ENCODE results near the gene MSH4. TPM values are rescaled to one million over a fixed set of nuclear protein-coding genes. Genes with fewer than 3 reads are reported as not detected.
"Not testable (repeated sequence)": the region's sequence is repeated elsewhere in the genome, so short reads cannot be mapped to it uniquely, and the experiment has no call there.

Gene MSH4
- total and polyA plus RNA-seq, 4 donors: 0.44 to 0.79 (median 0.57) TPM

DNA sequence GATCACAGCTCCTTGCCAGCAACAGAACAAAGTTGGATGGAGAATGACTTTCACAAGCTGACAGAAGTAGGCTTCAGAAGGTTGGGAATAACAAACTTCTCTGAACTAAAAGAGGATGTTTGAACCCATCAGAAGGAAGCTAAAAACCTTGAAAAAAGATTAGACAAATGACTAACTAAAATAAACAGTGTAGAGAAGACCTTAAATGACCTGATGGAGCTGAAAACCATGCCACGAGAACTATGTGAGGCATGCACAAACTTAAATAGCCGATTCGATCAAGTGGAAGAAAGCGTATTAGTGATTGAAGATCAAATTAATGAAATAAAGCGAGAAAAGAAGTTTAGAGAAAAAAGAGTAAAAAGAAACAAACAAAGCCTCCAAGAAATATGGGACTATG, 18.0 kb upstream of the MSH4 start:
- H3K36me3 ChIP-seq (ENCODE audit: control insufficient read depth, insufficient read depth, low read length); H3K4me1 ChIP-seq (ENCODE audit: control insufficient read depth, insufficient read depth, low read length); H3K27ac ChIP-seq (ENCODE audit: low read depth, low read length); H3K4me3 ChIP-seq (ENCODE audit: low read depth, low read length); H3K27me3 ChIP-seq (ENCODE audit: control insufficient read depth, insufficient read depth, low read length); DNase-seq (ENCODE audit: low read depth in 4 of 6, low spot score in 6 of 6); H3K9me3 ChIP-seq (ENCODE audit: control insufficient read depth, insufficient read depth, low read length): not testable (repeated sequence)
- no CpG with 5 or more reads among the region's 5 CpGs for WGBS (ENCODE audit: insufficient coverage)

DNA sequence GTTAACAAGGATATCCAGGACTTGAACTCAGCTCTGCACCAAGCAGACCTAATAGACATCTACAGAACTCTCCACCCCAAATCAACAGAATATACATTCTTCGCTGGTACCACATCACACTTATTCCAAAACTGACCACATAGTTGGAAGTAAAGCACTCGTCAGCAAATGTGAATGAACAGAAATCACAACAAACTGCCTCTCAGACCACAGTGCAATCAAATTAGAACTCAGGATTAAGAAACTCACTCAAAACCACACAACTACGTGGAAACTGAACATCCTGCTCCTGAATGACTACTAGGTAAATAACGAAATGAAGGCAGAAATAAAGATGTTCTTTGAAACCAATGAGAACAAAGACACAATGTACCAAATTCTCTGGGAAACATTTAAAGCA, 16.5 kb upstream of the MSH4 start:
- not testable (repeated sequence) for H3K9me3 ChIP-seq (ENCODE audit: control insufficient read depth, insufficient read depth, low read length); DNase-seq (ENCODE audit: low read depth in 4 of 6, low spot score in 6 of 6); H3K4me3 ChIP-seq (ENCODE audit: low read depth, low read length); H3K27ac ChIP-seq (ENCODE audit: low read depth, low read length); H3K27me3 ChIP-seq (ENCODE audit: control insufficient read depth, insufficient read depth, low read length); H3K36me3 ChIP-seq (ENCODE audit: control insufficient read depth, insufficient read depth, low read length); H3K4me1 ChIP-seq (ENCODE audit: control insufficient read depth, insufficient read depth, low read length)
- 100% methylated on average over 2 of the region's 4 CpGs for WGBS (ENCODE audit: insufficient coverage)

- not testable (repeated sequence) for H3K27me3 ChIP-seq (ENCODE audit: control insufficient read depth, insufficient read depth, low read length); H3K36me3 ChIP-seq (ENCODE audit: control insufficient read depth, insufficient read depth, low read length); H3K9me3 ChIP-seq (ENCODE audit: control insufficient read depth, insufficient read depth, low read length); H3K4me3 ChIP-seq (ENCODE audit: low read depth, low read length); H3K27ac ChIP-seq (ENCODE audit: low read depth, low read length); H3K4me1 ChIP-seq (ENCODE audit: control insufficient read depth, insufficient read depth, low read length); DNase-seq (ENCODE audit: low read depth in 4 of 6, low spot score in 6 of 6)
- no CpG with 5 or more reads among the region's 4 CpGs for WGBS (ENCODE audit: insufficient coverage)
Observed at GRCh38 chr1:75783920-75784319, 12.8 kb upstream of the MSH4 start.

- peak overlapping the region; percentile 88 for H3K4me3 ChIP-seq (ENCODE audit: low read depth, low read length)
- DNase-seq (ENCODE audit: low read depth in 4 of 6, low spot score in 6 of 6): no peak
- peaks cover 5% of the 10 kb centered on the region for H3K4me1 ChIP-seq (ENCODE audit: control insufficient read depth, insufficient read depth, low read length)
- H3K27me3 ChIP-seq (ENCODE audit: control insufficient read depth, insufficient read depth, low read length): no peaks in the 10 kb centered on the region
- no peaks in the 10 kb centered on the region for H3K9me3 ChIP-seq (ENCODE audit: control insufficient read depth, insufficient read depth, low read length)
- 23% methylated on average over 5 of the region's 9 CpGs for WGBS (ENCODE audit: insufficient coverage)
- H3K27ac ChIP-seq (ENCODE audit: low read depth, low read length): peak overlapping the region; percentile 78
- peaks cover 2% of the 10 kb centered on the region for H3K36me3 ChIP-seq (ENCODE audit: control insufficient read depth, insufficient read depth, low read length)
Observed at GRCh38 chr1:75785320-75785982, 11.2 kb upstream of the MSH4 start.

DNA sequence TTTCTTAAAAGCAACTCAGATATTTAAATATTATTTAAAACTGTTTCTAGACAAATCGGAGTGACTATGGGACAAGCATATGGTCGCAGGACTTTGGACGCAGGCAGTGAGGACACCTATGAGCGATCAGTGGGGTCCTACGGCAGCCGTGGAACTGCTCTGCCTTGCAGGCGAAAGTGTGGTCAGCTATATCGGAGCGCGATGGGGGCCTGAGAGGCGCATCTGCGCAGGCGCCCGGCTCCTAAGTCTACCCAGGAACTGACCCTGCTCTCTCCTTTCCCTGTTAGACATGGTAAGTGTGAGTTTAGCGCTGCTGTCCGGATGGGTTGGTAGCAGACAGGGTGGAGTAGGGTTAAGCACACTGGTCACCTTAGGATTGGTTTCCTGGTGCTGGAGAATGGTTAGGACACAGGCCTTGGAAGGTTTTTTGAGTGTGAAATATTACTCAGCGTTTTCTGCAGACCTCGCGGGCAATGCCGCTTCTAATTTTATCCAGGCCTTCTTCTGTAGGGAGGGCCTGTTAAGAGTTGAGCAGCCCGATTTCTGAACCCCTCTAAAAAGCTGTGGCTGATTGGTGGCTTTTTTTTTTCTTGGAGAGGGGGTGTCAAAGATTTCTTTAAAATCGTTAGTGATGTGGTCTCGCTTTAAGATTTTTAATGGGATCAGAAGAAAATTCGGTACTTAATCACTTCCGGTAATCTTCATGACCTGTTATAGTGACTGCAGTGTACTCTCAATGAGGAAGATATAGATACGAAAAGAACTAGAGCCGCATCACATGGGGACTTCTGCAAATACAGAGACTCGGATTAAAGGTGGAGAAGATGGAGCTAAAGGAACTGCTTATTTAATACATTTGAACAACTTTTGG, 10.5 kb upstream of the MSH4 start, which contains the start of gene RABGGTB:
TSS of gene RABGGTB (plus strand) at position 274 of the 871 bp plus-strand sequence. CDS start at position 290, 16 bp downstream.
- Histone ChIP-seq H3K4me3 (ENCODE audit: low read depth, low read length) (peak within 1 kb of the TSS; percentile 88), H3K9me3 (ENCODE audit: control insufficient read depth, insufficient read depth, low read length) (no peaks in the 10 kb centered on the region), H3K4me1 (ENCODE audit: control insufficient read depth, insufficient read depth, low read length) (peaks cover 5% of the 10 kb centered on the region), H3K27me3 (ENCODE audit: control insufficient read depth, insufficient read depth, low read length) (no peaks in the 10 kb centered on the region), H3K27ac (ENCODE audit: low read depth, low read length) (peak within 1 kb of the TSS; percentile 86), H3K36me3 (ENCODE audit: control insufficient read depth, insufficient read depth, low read length) (peaks cover 7% of the 10 kb centered on the region)
- DNase-seq (ENCODE audit: low read depth in 4 of 6, low spot score in 6 of 6): peak; percentile 92 to 99 (median 96)
- 1% methylated on average over 20 of the region's 28 CpGs for WGBS (ENCODE audit: insufficient coverage)

GRCh38 chr1:75786901-75787493, 9.7 kb upstream of the MSH4 start:
- H3K27ac ChIP-seq (ENCODE audit: low read depth, low read length): no peak overlapping the region
- H3K27me3 ChIP-seq (ENCODE audit: control insufficient read depth, insufficient read depth, low read length): no peaks in the 10 kb centered on the region
- peak overlapping the region; percentile 88 for H3K4me3 ChIP-seq (ENCODE audit: low read depth, low read length)
- H3K4me1 ChIP-seq (ENCODE audit: control insufficient read depth, insufficient read depth, low read length): peaks cover 5% of the 10 kb centered on the region
- DNase-seq (ENCODE audit: low read depth in 4 of 6, low spot score in 6 of 6): no peak
- WGBS (ENCODE audit: insufficient coverage): 0% methylated on average over 1 of the region's 10 CpGs
- peaks cover 7% of the 10 kb centered on the region for H3K36me3 ChIP-seq (ENCODE audit: control insufficient read depth, insufficient read depth, low read length)
- no peaks in the 10 kb centered on the region for H3K9me3 ChIP-seq (ENCODE audit: control insufficient read depth, insufficient read depth, low read length)

DNA sequence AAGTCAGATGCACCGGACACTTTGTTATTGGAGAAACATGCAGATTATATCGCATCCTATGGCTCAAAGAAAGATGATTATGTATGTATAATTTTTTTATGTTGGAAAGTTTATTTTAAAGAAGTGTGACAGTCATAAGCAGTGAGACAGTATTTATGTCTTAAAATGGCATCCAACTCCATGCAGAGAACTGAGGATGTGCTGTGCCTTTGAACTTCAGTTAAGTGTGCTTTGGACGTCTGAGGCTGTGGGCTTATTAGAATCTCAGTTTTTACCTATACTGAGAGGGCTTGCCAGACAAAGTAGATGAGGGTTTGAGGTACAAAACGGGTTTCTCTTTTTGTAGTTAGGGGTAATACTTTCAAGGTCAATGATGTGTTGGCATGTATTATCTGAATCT, 9.2 kb upstream of the MSH4 start:
- Histone ChIP-seq H3K4me1 (ENCODE audit: control insufficient read depth, insufficient read depth, low read length) (peaks cover 5% of the 10 kb centered on the region), H3K36me3 (ENCODE audit: control insufficient read depth, insufficient read depth, low read length) (peaks cover 7% of the 10 kb centered on the region), H3K27ac (ENCODE audit: low read depth, low read length) (no peak overlapping the region), H3K27me3 (ENCODE audit: control insufficient read depth, insufficient read depth, low read length) (no peaks in the 10 kb centered on the region), H3K4me3 (ENCODE audit: low read depth, low read length) (peak overlapping the region; percentile 88), H3K9me3 (ENCODE audit: control insufficient read depth, insufficient read depth, low read length) (no peaks in the 10 kb centered on the region)
- DNase-seq (ENCODE audit: low read depth in 4 of 6, low spot score in 6 of 6): no peak
- WGBS (ENCODE audit: insufficient coverage): 13% methylated on average over 1 of the region's 4 CpGs

DNA sequence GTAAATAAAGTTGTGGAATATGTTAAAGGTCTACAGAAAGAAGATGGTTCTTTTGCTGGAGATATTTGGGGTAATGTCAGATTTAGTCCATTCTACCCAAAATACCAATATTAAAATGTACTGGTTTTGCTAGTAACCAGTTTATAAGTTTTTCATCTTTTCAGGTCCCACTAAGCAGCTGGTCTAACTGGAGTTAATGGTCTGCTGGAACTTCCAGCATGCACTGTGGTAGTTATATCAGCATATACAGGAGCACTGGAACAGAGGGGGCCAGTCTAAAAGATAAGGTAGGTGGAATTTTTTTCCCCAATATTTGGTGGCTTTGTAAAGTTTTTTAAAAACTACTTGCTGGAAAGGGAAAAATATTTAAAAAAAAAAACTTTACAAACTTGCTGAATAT, 6.7 kb upstream of the MSH4 start:
- H3K27me3 ChIP-seq (ENCODE audit: control insufficient read depth, insufficient read depth, low read length): no peaks in the 10 kb centered on the region
- H3K4me1 ChIP-seq (ENCODE audit: control insufficient read depth, insufficient read depth, low read length): peaks cover 5% of the 10 kb centered on the region
- H3K36me3 ChIP-seq (ENCODE audit: control insufficient read depth, insufficient read depth, low read length): peaks cover 16% of the 10 kb centered on the region
- DNase-seq (ENCODE audit: low read depth in 4 of 6, low spot score in 6 of 6): no peak
- no peak overlapping the region for H3K27ac ChIP-seq (ENCODE audit: low read depth, low read length)
- H3K4me3 ChIP-seq (ENCODE audit: low read depth, low read length): no peak overlapping the region
- H3K9me3 ChIP-seq (ENCODE audit: control insufficient read depth, insufficient read depth, low read length): no peaks in the 10 kb centered on the region

GRCh38 chr1:75791022-75791421, 5.7 kb upstream of the MSH4 start:
- no peaks in the 10 kb centered on the region for H3K27me3 ChIP-seq (ENCODE audit: control insufficient read depth, insufficient read depth, low read length)
- H3K4me3 ChIP-seq (ENCODE audit: low read depth, low read length): no peak overlapping the region
- DNase-seq (ENCODE audit: low read depth in 4 of 6, low spot score in 6 of 6): no peak
- no peak overlapping the region for H3K27ac ChIP-seq (ENCODE audit: low read depth, low read length)
- peaks cover 5% of the 10 kb centered on the region for H3K4me1 ChIP-seq (ENCODE audit: control insufficient read depth, insufficient read depth, low read length)
- H3K36me3 ChIP-seq (ENCODE audit: control insufficient read depth, insufficient read depth, low read length): peaks cover 24% of the 10 kb centered on the region
- H3K9me3 ChIP-seq (ENCODE audit: control insufficient read depth, insufficient read depth, low read length): no peaks in the 10 kb centered on the region
- no CpG with 5 or more reads among the region's 1 CpG for WGBS (ENCODE audit: insufficient coverage)
